MM.1S (cell line): ENCODE measurements around the gene SPOCK1.
A peak's percentile ranks its signal among the peaks of the same experiment; 100 is the strongest.

Experiments
- DNase-seq: peaks from one replicate; pipeline ENCODE4 v3.0.0-alpha.2; 2015
- H2AFZ ChIP-seq: fragments of 300-600 bp; sonication (generic); 2 replicates; pipeline ENCODE4 v1.6.0; 2016; ENCODE audit warnings: antibody characterized with exemption, low read length
- H3F3A ChIP-seq: fragments of 300-600 bp; sonication (generic); 2 replicates; pipeline ENCODE4 v1.6.1; 2016; ENCODE audit warnings: mild to moderate bottlenecking, antibody characterized with exemption, low read length, moderate library complexity, mixed read lengths; ENCODE audit not compliant: insufficient read depth
- H3K27ac ChIP-seq: fragments of 300-600 bp; sonication (generic); 2 replicates; pipeline ENCODE4 v1.5.1; 2016; ENCODE audit warnings: mild to moderate bottlenecking, low read length
- H3K27me3 ChIP-seq: fragments of 300-600 bp; sonication (generic); replicated peaks from 2 replicates; pipeline ENCODE4 v1.6.0; 2016; ENCODE audit warnings: low read length; ENCODE audit not compliant: insufficient read depth
- H3K36me3 ChIP-seq: fragments of 300-600 bp; sonication (generic); replicated peaks from 2 replicates; pipeline ENCODE4 v1.6.1; 2016; ENCODE audit warnings: mild to moderate bottlenecking, low read length, mixed read lengths; ENCODE audit not compliant: insufficient read depth
- H3K4me1 ChIP-seq: fragments of 300-600 bp; sonication (generic); 2 replicates; pipeline ENCODE4 v1.6.1; 2016; ENCODE audit warnings: low read length, mixed read lengths
- H3K4me2 ChIP-seq: fragments of 300-600 bp; sonication (generic); 2 replicates; pipeline ENCODE4 v1.6.0; 2016; ENCODE audit warnings: low read depth, low read length
- H3K4me3 ChIP-seq: fragments of 300-600 bp; sonication (generic); 2 replicates; pipeline ENCODE4 v1.5.1; 2016; ENCODE audit warnings: low read length, mixed read lengths
- H3K79me2 ChIP-seq: fragments of 300-600 bp; sonication (generic); 2 replicates; pipeline ENCODE4 v1.6.1; 2016; ENCODE audit warnings: mixed run types, low read length, mixed read lengths
- H3K9ac ChIP-seq: fragments of 300-600 bp; sonication (generic); 2 replicates; pipeline ENCODE4 v1.6.1; 2016; ENCODE audit warnings: low read length, mixed read lengths
- H3K9me2 ChIP-seq: fragments of 300-600 bp; sonication (generic); replicated peaks from 2 replicates; pipeline ENCODE4 v1.6.1; 2016; ENCODE audit warnings: mild to moderate bottlenecking, low read length, mixed read lengths; ENCODE audit not compliant: insufficient read depth
- H3K9me3 ChIP-seq: fragments of 300-600 bp; sonication (generic); replicated peaks from 2 replicates; pipeline ENCODE4 v1.6.1; 2016; ENCODE audit warnings: mild to moderate bottlenecking, low read length, mixed read lengths; ENCODE audit not compliant: insufficient read depth
- H4K20me1 ChIP-seq: fragments of 300-600 bp; sonication (generic); 2 replicates; pipeline ENCODE4 v1.6.1; 2016; ENCODE audit warnings: mild to moderate bottlenecking, low read length, moderate library complexity, mixed read lengths; ENCODE audit not compliant: insufficient read depth
- EZH2 ChIP-seq: fragments of 300-600 bp; sonication (generic); optimal IDR thresholded peaks from 2 replicates; pipeline ENCODE3; 2017; ENCODE audit warnings: low read depth, mild to moderate bottlenecking, antibody characterized with exemption, low read length, mixed read lengths
- EZH2phosphoT487 ChIP-seq: fragments of 300-600 bp; sonication (generic); IDR thresholded peaks from 2 replicates; pipeline ENCODE4 v1.6.1; 2018; ENCODE audit warnings: antibody characterized with exemption, low read length
- TF ChIP-seq, protein P1 (sequence below): fragments of 300-600 bp; sonication (generic); IDR thresholded peaks from 2 replicates; pipeline ENCODE4 v1.5.1; 2016; ENCODE audit warnings: antibody characterized with exemption, low read length, mixed read lengths

The SPOCK1 gene

DNA sequence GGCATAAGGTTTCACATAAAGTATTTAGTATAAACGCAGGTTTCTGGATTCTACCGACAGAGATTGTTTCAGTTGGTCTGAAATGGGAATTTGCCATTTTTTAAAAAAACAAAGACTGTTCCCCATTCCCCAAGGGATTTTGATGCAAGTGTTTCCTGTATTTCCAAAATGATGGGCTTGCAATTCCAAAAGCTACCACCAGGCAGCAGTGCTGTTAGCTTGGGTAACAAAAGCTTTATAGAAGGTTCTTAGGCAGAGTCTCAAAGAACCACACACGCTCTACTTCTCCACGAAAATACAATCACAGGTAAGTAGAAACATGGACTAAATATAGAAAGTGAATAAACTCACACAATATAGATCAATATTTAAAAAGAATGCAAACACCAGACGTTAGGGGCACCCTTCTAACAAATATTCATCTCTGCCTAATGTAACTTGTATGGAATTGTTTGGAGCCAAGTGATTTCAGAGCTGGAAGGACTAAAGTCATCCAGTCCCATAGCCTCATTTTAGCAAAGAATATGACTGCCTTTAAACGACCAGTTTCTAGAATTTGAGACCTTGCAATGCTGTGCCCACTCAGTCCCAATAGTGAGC lies 154.3 kb downstream of the SPOCK1 start:
- no peaks in the 10 kb centered on the region for H4K20me1 ChIP-seq
- no peaks in the 10 kb centered on the region for H3K36me3 ChIP-seq
- no peaks in the 10 kb centered on the region for H3K4me1 ChIP-seq
- H3K9ac ChIP-seq: no peak overlapping the region
- H3F3A ChIP-seq: no peaks in the 10 kb centered on the region
- no peaks in the 10 kb centered on the region for H3K79me2 ChIP-seq
- no peak overlapping the region for H2AFZ ChIP-seq
- no peak overlapping the region for H3K27ac ChIP-seq
- H3K4me2 ChIP-seq: no peak overlapping the region
- H3K9me3 ChIP-seq: no peaks in the 10 kb centered on the region
- H3K9me2 ChIP-seq: no peaks in the 10 kb centered on the region
- DNase-seq: peak; percentile 40
- no peak for TF ChIP-seq EZH2phosphoT487
- TF ChIP-seq, protein P1, sequence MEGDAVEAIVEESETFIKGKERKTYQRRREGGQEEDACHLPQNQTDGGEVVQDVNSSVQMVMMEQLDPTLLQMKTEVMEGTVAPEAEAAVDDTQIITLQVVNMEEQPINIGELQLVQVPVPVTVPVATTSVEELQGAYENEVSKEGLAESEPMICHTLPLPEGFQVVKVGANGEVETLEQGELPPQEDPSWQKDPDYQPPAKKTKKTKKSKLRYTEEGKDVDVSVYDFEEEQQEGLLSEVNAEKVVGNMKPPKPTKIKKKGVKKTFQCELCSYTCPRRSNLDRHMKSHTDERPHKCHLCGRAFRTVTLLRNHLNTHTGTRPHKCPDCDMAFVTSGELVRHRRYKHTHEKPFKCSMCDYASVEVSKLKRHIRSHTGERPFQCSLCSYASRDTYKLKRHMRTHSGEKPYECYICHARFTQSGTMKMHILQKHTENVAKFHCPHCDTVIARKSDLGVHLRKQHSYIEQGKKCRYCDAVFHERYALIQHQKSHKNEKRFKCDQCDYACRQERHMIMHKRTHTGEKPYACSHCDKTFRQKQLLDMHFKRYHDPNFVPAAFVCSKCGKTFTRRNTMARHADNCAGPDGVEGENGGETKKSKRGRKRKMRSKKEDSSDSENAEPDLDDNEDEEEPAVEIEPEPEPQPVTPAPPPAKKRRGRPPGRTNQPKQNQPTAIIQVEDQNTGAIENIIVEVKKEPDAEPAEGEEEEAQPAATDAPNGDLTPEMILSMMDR: peak; percentile 74
- no peaks in the 10 kb centered on the region for H3K27me3 ChIP-seq
- no peak overlapping the region for H3K4me3 ChIP-seq

DNA sequence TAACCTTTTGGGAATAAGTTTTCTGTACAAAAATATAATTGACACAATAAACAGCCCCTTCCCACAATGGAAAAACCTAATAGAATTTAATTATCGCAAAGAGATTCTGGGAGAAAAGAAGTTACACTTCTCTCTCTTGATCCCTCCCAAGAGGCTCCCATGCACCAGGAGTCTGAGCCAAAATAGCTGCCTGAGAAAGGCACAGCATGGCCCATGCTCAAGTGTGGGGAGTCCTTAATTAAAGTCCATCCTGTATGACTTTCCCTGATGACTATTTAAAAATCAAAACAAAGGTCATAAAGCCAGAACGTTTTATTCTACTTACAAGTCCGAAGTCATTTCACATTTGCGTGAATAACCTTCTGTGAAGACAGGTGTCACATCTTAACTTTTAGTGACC lies 155.1 kb downstream of the SPOCK1 start:
- Histone ChIP-seq H3K27ac (no peak overlapping the region), H3K4me3 (no peak overlapping the region), H3F3A (no peaks in the 10 kb centered on the region), H3K9ac (no peak overlapping the region), H3K9me2 (no peaks in the 10 kb centered on the region), H3K27me3 (no peaks in the 10 kb centered on the region), H3K4me1 (no peaks in the 10 kb centered on the region), H3K36me3 (no peaks in the 10 kb centered on the region), H3K4me2 (no peak overlapping the region), H3K79me2 (no peaks in the 10 kb centered on the region), H4K20me1 (no peaks in the 10 kb centered on the region), H3K9me3 (no peaks in the 10 kb centered on the region), H2AFZ (no peak overlapping the region)
- TF ChIP-seq EZH2: no peak
- TF ChIP-seq, protein P1: no peak
- no peak for TF ChIP-seq EZH2phosphoT487
- no peak for DNase-seq

DNA sequence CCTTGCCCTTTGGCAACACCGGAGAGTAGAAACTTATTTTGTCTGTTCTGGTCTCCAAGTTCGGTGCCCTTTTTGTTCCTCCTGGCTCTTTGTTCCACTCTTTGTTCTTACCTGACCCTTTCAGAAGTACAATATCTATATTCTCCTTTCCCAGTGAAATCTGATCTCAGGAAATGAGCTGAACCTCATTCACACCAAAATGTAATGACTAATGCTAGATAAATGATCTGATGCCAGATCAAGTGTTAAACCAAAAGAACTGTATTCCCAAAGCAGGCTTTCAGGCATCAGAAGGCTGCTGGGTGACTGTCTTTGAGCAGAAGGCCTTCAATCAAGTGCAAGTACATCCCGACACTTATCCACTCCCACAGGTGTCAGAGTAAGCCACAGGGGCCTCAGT lies 156.4 kb downstream of the SPOCK1 start:
- H3K4me1 ChIP-seq: no peaks in the 10 kb centered on the region
- H3K9ac ChIP-seq: no peak overlapping the region
- H4K20me1 ChIP-seq: no peaks in the 10 kb centered on the region
- H3K27ac ChIP-seq: no peak overlapping the region
- no peak overlapping the region for H2AFZ ChIP-seq
- H3K4me3 ChIP-seq: no peak overlapping the region
- no peaks in the 10 kb centered on the region for H3F3A ChIP-seq
- DNase-seq: no peak
- TF ChIP-seq EZH2 (no peak), EZH2phosphoT487 (no peak)
- TF ChIP-seq, protein P1: no peak
- H3K4me2 ChIP-seq: no peak overlapping the region
- no peaks in the 10 kb centered on the region for H3K79me2 ChIP-seq
- H3K36me3 ChIP-seq: no peaks in the 10 kb centered on the region
- H3K9me3 ChIP-seq: no peaks in the 10 kb centered on the region
- H3K9me2 ChIP-seq: no peaks in the 10 kb centered on the region
- no peaks in the 10 kb centered on the region for H3K27me3 ChIP-seq
